ENCODE results near the gene CAB39.

GRCh38 chr2:230809015-230809414, 96.4 kb downstream of the CAB39 start:
- TF ChIP-seq POLR2AphosphoS5 (IDR thresholded peaks at IDR 0.05) (no peak), POLR2A (IDR thresholded peaks at IDR 0.05) (no peak)
